Chondrocyte (in vitro differentiated cells): ENCODE data around the gene GIGYF1. TPM values are rescaled to one million over a fixed set of nuclear protein-coding genes. Genes with fewer than 3 reads are reported as not detected.

Experiments
- DNase-seq: peaks from one replicate; pipeline ENCODE4 v3.0.0; 2021; ENCODE audit warnings: mixed read lengths, low spot score
- H3K27ac Mint-ChIP-seq: one replicate; pipeline ENCODE4 v1.8.0; 2021; ENCODE audit warnings: mild to moderate bottlenecking, moderate library complexity, mixed read lengths; ENCODE audit not compliant: unreplicated experiment
- H3K27me3 Mint-ChIP-seq: 2 replicates; pipeline ENCODE4 v1.8.0; 2021; ENCODE audit warnings: low read depth, mixed read lengths
- H3K36me3 Mint-ChIP-seq: 2 replicates; pipeline ENCODE4 v1.8.0; 2021; ENCODE audit warnings: low read depth, mixed read lengths
- H3K4me1 Mint-ChIP-seq: 2 replicates; pipeline ENCODE4 v1.8.0; 2021; ENCODE audit warnings: low read depth, mild to moderate bottlenecking, mixed read lengths
- H3K4me3 Mint-ChIP-seq: one replicate; pipeline ENCODE4 v1.8.0; 2021; ENCODE audit warnings: mild to moderate bottlenecking, moderate library complexity, mixed read lengths; ENCODE audit not compliant: unreplicated experiment
- H3K9me3 Mint-ChIP-seq: 2 replicates; pipeline ENCODE4 v1.8.0; 2021; ENCODE audit warnings: low read depth, mixed read lengths
- total RNA-seq: library from RNA; stranded (reverse); gene quantifications from 3 replicates; pipeline ENCODE4 v1.2.1, GENCODE V29; 2021
- TF ChIP-seq, protein P1 (sequence below): fragments of 200-600 bp; sonication (generic); IDR thresholded peaks from 2 replicates; pipeline ENCODE4 v1.5.0; 2021; ENCODE audit warnings: antibody characterized with exemption, mild to moderate bottlenecking, moderate library complexity

GIGYF1 gene
- total RNA-seq, 1 donor from 2014 or later = 32.8 TPM

DNA sequence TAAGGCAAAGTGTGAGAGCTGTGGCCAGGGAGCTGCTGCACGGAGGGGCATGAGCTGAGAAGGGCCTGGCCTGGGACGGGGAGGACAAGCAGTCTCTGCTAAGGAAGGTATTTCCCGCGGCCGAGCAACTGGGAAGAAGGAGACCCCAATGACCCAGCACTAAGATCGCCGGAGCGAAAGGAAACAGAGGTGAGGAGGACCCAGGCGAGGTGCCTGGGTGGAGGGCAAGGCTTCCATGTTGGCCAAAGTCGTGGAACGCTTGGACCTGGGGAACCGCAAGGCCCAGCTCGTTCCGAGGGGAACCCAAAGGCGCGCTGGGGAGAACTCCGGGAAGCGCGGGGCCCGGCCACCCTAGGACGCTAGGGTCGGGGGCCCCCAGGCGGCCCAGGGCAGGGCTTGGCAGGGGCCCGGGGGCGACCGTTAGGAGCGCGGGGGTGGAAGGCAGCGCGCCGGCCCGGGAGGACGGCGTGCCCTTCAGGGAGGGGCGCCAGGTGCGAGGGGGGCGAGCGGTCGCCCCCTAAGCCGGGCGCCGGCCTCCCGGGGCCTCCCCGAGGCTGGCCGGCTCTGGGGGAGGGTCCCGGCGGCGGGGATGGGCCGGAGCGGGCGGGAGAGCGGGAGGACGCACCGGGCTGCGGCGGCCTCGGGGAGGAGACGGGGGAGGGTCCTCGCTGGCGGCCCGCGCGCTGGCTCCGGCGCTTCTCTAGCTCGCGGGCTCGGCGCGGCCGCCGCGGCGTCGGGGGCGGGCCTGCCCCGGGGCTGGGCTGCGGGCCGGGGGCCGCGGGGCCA is 545 bp downstream of the GIGYF1 start:
- H3K4me1 Mint-ChIP-seq = peaks cover 19% of the 10 kb centered on the region
- peak overlapping the region; percentile 93 for H3K4me3 Mint-ChIP-seq
- H3K27me3 Mint-ChIP-seq = no peaks in the 10 kb centered on the region
- no peak for DNase-seq
- peaks cover 2% of the 10 kb centered on the region for H3K36me3 Mint-ChIP-seq
- H3K27ac Mint-ChIP-seq = peak overlapping the region; percentile 94
- H3K9me3 Mint-ChIP-seq = no peaks in the 10 kb centered on the region
- TF ChIP-seq, protein P1, sequence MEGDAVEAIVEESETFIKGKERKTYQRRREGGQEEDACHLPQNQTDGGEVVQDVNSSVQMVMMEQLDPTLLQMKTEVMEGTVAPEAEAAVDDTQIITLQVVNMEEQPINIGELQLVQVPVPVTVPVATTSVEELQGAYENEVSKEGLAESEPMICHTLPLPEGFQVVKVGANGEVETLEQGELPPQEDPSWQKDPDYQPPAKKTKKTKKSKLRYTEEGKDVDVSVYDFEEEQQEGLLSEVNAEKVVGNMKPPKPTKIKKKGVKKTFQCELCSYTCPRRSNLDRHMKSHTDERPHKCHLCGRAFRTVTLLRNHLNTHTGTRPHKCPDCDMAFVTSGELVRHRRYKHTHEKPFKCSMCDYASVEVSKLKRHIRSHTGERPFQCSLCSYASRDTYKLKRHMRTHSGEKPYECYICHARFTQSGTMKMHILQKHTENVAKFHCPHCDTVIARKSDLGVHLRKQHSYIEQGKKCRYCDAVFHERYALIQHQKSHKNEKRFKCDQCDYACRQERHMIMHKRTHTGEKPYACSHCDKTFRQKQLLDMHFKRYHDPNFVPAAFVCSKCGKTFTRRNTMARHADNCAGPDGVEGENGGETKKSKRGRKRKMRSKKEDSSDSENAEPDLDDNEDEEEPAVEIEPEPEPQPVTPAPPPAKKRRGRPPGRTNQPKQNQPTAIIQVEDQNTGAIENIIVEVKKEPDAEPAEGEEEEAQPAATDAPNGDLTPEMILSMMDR = peak; percentile 7

GRCh38 chr7:100692578-100692961 is 1.5 kb downstream of the GIGYF1 start:
- Mint-ChIP-seq H3K4me1 (peaks cover 19% of the 10 kb centered on the region), H3K36me3 (peaks cover 2% of the 10 kb centered on the region), H3K9me3 (no peaks in the 10 kb centered on the region), H3K4me3 (peak overlapping the region; percentile 93), H3K27me3 (no peaks in the 10 kb centered on the region), H3K27ac (peak overlapping the region; percentile 14)
- TF ChIP-seq, protein P1 = no peak
- DNase-seq = no peak

- no peaks in the 10 kb centered on the region for H3K9me3 Mint-ChIP-seq
- H3K4me1 Mint-ChIP-seq = peaks cover 19% of the 10 kb centered on the region
- H3K27ac Mint-ChIP-seq = peak overlapping the region; percentile 49
- TF ChIP-seq, protein P1 = peak; percentile 92
- H3K27me3 Mint-ChIP-seq = no peaks in the 10 kb centered on the region
- H3K36me3 Mint-ChIP-seq = peaks cover 2% of the 10 kb centered on the region
- no peak for DNase-seq
- peak overlapping the region; percentile 93 for H3K4me3 Mint-ChIP-seq
These were observed 2.1 kb downstream of the GIGYF1 start for GRCh38 chr7:100691676-100692577.

- TF ChIP-seq, protein P1 = no peak
- Mint-ChIP-seq H3K36me3 (peaks cover 6% of the 10 kb centered on the region), H3K4me1 (peaks cover 19% of the 10 kb centered on the region), H3K27me3 (no peaks in the 10 kb centered on the region), H3K9me3 (no peaks in the 10 kb centered on the region), H3K27ac (no peak overlapping the region), H3K4me3 (no peak overlapping the region)
- DNase-seq = no peak
These were observed 4.6 kb downstream of the GIGYF1 start for GRCh38 chr7:100689230-100690135.
